ENCODE data around the gene HPCAL1.

Gene HPCAL1

DNA sequence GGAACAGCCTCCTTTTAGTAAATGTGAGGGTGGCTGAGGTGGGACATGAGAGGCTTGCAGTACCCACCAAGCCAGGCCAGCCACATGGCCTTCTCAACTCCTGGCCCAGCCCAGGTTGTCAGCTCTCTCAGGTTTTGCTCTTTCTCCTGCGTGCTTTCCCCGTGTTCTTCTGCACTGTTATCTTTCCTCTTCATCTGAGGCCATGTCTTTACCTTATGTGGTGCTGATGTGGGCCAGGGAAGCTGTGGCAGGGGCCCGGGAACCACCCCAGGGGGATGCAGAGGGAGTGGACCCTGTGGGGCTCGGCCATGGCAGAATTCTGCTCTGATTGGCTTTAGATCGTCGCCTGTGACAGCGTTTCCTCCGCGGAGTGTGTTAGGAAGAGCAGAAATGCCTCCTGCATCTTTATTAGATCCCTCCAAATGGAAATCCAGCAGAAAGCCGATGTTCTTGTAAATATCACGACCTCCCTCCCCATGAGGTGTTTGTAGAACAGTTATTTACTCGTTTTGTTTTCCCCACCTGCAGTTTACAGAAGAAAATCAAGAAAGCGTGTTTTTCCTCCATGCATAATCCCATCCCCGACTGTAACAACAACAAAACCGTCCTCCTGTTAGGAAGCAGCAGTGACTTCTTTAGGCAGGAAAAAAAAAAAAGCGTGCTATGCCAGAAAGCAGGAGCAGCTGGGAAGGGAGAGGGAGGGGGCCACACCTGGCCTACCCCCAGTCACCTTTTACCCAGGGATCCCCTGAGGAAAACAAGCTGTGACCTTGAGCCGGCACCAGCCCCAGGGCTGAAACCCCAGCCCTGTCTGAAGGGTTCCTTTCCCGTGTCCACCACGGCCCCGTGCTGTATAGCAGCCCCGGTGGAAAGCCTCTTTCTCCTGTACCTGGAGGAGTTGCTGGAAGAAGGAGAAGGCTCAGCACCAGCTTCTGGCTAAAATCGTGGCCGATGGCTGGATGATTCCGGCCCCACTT, 54.8 kb downstream of the HPCAL1 start:
- no peak for DNase-seq

GRCh38 chr2:10359246-10359645, 56.5 kb downstream of the HPCAL1 start:
- DNase-seq = no peak

GRCh38 chr2:10359731-10360329, 57.1 kb downstream of the HPCAL1 start:
- no peak for DNase-seq

DNA sequence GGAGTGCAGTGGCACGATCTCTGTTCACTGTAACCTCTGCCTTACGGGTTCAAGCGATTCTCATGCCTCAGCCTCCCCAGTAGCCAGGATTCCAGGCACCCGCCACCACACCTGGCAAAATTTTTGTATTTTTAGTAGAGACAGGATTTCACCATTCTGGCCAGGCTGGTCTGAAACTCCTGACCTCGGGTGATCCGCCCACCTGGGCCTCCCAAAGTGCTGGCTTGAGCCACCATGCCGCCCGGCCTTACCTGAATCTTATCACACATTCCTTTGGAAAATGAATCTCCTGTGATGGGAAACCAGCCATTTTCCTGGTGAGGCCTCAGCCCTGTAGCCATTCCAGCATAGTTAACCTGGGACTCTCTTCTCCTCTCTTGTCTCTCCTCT, 57.8 kb downstream of the HPCAL1 start:
- no peak for DNase-seq

- DNase-seq = peak; percentile 82
Measured at GRCh38 chr2:10360850-10361588, 58.3 kb downstream of the HPCAL1 start.

DNA sequence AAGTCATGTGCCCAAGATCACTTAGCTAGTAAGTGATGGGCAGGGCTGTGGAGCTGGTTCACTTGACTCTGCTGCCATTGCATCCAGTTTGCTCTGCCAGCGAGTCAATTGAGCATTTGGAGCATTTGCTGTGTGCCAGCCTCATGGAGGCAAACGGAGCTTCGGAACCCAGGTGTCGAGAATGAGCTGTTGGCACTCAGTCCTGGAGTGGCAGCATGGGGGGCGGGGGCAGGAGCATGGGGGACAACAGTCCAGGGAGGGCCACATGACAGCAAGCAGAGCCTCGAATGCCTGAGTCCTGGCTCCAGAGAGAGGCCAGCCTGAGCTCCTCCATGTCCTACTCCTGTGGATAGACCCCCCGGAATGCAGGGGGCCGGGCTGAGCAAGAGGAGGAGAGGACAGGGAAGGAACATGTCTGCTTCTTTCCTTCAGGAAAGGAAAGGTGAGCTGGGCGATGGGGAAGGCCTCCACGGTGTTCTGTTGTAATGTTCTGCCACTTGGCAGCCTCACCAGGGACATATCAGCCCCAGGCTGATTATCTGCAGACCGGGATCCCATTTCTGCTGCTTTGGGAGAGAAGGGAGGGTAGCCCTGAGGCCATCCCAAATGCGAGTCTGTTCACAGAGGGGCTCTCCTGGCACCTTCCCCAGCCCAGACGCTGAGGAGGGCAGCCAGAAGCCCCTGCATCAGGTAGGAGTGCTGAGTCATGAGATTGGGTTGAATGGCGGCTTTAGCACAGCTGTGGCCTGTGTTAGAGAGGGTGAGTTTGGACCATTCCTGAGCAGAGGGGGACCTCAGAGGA, 59.6 kb downstream of the HPCAL1 start:
- peak; percentile 75 for DNase-seq

GRCh38 chr2:10362898-10363454, 60.3 kb downstream of the HPCAL1 start:
- DNase-seq = no peak

DNA sequence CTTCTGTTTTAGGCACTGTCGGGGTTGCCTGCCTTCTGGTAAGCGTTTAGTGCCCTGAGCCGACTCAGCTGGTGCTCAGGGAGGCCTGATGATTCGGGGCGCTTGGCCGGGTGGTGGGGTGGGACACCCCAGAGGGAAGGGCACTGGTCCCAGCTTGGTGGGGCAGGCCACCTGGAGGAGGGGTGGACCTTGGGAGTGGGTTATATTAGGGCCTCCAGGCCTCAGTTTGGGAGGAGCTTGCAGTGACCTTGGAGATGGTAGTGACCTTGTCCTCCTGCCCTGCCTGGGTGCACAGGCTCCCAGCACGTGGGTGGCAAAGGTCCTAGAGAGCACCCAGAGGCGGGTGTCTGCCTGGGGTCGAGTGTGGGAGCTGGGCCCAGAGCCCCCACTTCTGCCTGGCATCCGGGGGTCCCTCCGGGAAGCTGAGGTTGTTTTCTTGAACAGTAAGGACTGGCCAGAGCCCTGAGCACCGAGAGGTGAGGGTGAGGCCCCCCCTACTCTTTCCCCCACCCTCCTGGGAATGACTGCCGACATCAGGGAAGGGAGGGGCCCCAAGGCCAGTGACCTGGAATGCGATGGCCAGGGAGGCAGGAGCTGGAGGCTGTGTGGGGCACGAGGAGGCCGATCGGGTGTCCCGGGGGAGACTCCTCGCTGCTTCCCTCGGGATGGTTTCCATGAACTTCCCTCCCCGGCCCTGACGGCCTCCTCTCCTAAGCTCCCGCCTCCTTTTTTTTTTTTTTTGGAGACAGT, 61.3 kb downstream of the HPCAL1 start:
- DNase-seq = no peak

GRCh38 chr2:10365412-10365811, 62.7 kb downstream of the HPCAL1 start:
- no peak for DNase-seq

DNA sequence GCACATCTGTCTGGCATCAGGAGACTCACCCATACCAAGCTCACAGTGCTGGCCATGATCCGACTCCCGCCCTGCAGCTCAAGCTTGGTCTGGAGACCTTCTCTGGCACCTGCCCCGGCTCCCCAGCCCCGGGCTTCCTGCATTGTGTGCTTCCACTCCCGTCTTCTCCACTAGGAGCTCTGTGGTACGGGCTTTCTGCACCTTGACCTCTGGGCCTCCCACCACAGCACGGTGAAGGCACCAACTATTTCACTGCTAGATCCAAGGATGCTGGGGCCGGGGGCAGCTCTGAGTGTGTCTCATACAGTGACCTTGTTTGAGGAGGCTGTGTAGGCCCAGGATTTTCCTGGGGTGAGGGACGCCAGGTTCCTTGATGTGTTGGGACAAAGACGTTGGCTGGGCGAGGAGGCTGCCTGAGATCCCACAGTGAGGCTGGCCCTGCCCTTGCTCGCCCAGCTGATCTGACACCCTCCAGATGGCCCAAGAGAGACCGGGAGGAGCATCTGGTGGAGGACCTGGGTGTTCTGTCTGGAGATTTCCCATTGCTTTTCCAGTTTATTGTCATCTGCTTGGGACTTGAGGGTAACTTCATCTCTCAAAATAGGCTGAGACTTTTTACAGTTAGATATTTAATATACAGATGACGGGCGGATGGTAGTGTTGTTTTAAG, 64.0 kb downstream of the HPCAL1 start:
- DNase-seq = peak; percentile 51

- no peak for DNase-seq
Measured at GRCh38 chr2:10367472-10368439, 65.1 kb downstream of the HPCAL1 start.

DNA sequence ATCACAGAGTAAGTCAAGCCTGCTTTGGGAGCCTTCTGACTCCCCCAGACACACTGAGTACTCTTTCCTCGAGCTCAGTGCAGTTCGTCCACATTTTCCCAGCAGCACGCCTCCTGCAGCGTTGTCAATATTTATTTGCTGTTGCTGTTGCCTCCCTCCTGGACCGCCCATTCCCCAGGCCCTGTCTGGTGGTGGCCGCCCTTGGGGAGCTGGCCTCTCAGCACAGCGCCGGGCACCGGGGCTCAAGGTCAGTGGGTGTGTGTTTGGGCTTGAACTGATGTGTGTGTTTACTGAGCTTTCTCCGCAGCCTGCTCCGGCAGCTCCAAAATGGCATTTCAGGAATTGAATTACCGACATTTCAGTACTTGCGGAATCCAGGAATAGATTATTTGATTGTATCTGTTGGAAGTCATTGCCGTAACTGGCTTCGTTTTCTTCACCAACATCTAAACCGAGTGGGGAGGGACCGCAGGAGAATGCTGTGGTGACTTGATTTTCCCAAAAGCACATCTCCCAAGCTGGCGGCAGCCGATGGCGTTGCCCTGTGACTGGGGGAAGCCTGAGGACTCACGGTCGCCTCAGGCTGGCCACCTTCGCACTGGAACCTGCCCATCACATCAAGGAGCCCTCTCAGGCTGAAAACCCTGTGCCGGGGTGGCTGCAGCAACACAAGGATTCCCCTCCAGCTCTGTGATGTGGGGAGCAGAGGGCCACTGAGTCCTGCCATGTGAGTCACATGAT, 66.0 kb downstream of the HPCAL1 start:
- DNase-seq = no peak

- no peak for DNase-seq
Measured at GRCh38 chr2:10369269-10370255, 66.9 kb downstream of the HPCAL1 start.

DNA sequence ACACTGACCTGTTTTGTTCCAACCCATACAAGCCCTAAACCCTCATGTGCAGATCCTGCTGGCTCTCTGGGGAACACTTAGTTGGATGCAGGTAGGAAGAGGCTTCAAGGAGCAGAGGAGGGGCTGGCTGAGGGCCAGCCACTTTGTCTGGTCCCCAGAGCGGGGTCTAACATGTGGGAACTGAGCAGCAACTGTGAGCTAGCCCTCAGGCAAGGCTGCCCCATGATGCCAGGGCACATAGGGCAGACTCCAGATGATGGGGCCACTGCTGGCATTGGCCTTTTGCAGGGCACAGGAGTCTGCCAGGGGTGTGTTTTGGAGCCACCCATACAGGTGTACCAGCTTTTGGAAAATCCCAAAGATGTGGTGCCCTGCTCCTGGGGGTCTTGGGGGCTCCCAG, 67.7 kb downstream of the HPCAL1 start:
- DNase-seq = no peak

GRCh38 chr2:10370895-10371294, 68.2 kb downstream of the HPCAL1 start:
- no peak for DNase-seq

GRCh38 chr2:10371441-10372196, 68.9 kb downstream of the HPCAL1 start:
- no peak for DNase-seq

Data from NCI-H1694 treated with DMSO at 0.1 percent for 48 hours (cell line).